HEK293 (cell line): ENCODE measurements around the gene ZNF773.
A peak's percentile ranks its signal among the peaks of the same experiment; 100 is the strongest.
"Not testable (repeated sequence)": the region's sequence is repeated elsewhere in the genome, so short reads cannot be mapped to it uniquely, and the experiment has no call there.

Experiments used
- REPIN1 ChIP-seq: fragments of 450-650 bp; formaldehyde crosslinking; IDR thresholded peaks from 2 replicates; pipeline ENCODE4 v1.5.1; 2017; ENCODE audit warnings: missing biosample characterization, missing genetic modification characterization, low read depth
- SALL2 ChIP-seq: fragments of 450-650 bp; formaldehyde crosslinking; IDR thresholded peaks from 2 replicates; pipeline ENCODE4 v1.5.0; 2017; ENCODE audit warnings: missing biosample characterization, mild to moderate bottlenecking, missing genetic modification characterization, borderline replicate concordance
- ZFP41 ChIP-seq: fragments of 450-650 bp; formaldehyde crosslinking; IDR thresholded peaks from 2 replicates; pipeline ENCODE4 v1.5.1; 2016; ENCODE audit warnings: missing biosample characterization, missing genetic modification characterization, borderline replicate concordance
- ZNF157 ChIP-seq: fragments of 450-650 bp; formaldehyde crosslinking; IDR thresholded peaks from 2 replicates; pipeline ENCODE4 v1.5.1; 2016; ENCODE audit warnings: missing biosample characterization, missing genetic modification characterization
- ZNF248 ChIP-seq: fragments of 450-650 bp; formaldehyde crosslinking; IDR thresholded peaks from 2 replicates; pipeline ENCODE4 v1.5.1; 2017; ENCODE audit warnings: missing biosample characterization, missing genetic modification characterization
- ZNF274 ChIP-seq, 2 experiments: fragments of 200-500 bp in 1 of 2; fragments of 450-650 bp in 1 of 2; sonication (Bioruptor generic) in 1 of 2; formaldehyde crosslinking in 1 of 2; IDR thresholded peaks; 2 replicates each; pipeline versions ENCODE4 v1.5.1 to v1.6.1; 2014 to 2016; ENCODE audit warnings: borderline replicate concordance in 1 of 2, inconsistent platforms in 1 of 2, low read length in 1 of 2, missing biosample characterization in 1 of 2, missing genetic modification characterization in 1 of 2
- ZNF549 ChIP-seq: fragments of 450-650 bp; IDR thresholded peaks from 2 replicates; pipeline ENCODE4 v1.5.1; 2018; ENCODE audit warnings: missing biosample characterization, missing genetic modification characterization, mild to moderate bottlenecking, inconsistent platforms, moderate library complexity
- TF ChIP-seq, protein P1 (sequence below): fragments of 450-650 bp; formaldehyde crosslinking; IDR thresholded peaks from 2 replicates; pipeline ENCODE4 v1.5.1; 2016; ENCODE audit warnings: missing biosample characterization, missing genetic modification characterization
- TF ChIP-seq, protein P2 (sequence below): fragments of 450-650 bp; formaldehyde crosslinking; IDR thresholded peaks from 2 replicates; pipeline ENCODE4 v1.5.1; 2016; ENCODE audit warnings: missing biosample characterization, missing genetic modification characterization
- TF ChIP-seq, protein P3 (sequence below): fragments of 450-650 bp; formaldehyde crosslinking; IDR thresholded peaks from 2 replicates; pipeline ENCODE4 v1.5.1; 2017; ENCODE audit warnings: missing biosample characterization, missing genetic modification characterization
- TF ChIP-seq, protein P4 (sequence below): fragments of 450-650 bp; formaldehyde crosslinking; IDR thresholded peaks from 2 replicates; pipeline ENCODE4 v1.5.1; 2016; ENCODE audit warnings: missing biosample characterization, missing genetic modification characterization
- TF ChIP-seq, protein P5 (sequence below): fragments of 450-650 bp; formaldehyde crosslinking; IDR thresholded peaks from 2 replicates; pipeline ENCODE4 v1.5.1; 2016; ENCODE audit warnings: missing biosample characterization, missing genetic modification characterization, borderline replicate concordance

DNA sequence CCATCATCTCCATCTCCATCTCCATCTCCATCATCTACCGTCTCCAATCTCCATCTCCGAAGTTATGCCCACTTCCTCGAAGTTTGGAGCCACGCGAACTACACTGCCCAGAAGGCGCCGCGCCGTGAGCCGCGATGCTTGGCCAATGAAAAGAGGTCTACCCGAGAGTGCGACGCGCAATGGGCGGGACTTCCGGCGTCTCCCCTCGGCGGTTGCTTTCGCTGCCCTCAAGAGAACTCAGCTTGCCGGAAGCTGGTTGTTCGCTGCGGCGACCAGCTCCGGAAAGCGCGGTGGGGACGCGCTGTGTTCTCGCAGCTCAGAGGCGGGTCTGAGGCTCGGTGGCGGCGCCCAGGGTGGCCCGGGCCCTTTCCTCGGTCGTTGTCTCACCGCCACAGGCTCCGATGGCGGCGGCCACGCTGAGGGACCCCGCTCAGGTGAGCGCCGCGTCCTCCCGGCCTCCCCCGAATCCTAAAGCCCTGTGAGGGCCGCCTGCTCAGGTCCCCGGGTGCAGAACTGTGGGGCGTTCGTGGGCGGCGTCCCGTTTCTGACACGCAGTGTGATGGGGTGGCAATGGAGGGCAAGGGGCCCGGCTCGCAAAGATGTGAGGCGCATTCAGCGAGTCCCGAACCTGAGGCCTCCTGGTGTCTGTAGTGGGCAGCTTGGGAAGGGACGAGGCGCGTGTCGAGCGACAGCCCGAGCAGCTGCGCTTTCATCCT lies at the start of gene ZNF773:
- TF ChIP-seq, protein P1, sequence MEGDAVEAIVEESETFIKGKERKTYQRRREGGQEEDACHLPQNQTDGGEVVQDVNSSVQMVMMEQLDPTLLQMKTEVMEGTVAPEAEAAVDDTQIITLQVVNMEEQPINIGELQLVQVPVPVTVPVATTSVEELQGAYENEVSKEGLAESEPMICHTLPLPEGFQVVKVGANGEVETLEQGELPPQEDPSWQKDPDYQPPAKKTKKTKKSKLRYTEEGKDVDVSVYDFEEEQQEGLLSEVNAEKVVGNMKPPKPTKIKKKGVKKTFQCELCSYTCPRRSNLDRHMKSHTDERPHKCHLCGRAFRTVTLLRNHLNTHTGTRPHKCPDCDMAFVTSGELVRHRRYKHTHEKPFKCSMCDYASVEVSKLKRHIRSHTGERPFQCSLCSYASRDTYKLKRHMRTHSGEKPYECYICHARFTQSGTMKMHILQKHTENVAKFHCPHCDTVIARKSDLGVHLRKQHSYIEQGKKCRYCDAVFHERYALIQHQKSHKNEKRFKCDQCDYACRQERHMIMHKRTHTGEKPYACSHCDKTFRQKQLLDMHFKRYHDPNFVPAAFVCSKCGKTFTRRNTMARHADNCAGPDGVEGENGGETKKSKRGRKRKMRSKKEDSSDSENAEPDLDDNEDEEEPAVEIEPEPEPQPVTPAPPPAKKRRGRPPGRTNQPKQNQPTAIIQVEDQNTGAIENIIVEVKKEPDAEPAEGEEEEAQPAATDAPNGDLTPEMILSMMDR (tag by site-specific recombination): not testable (repeated sequence)
- TF ChIP-seq, protein P2, sequence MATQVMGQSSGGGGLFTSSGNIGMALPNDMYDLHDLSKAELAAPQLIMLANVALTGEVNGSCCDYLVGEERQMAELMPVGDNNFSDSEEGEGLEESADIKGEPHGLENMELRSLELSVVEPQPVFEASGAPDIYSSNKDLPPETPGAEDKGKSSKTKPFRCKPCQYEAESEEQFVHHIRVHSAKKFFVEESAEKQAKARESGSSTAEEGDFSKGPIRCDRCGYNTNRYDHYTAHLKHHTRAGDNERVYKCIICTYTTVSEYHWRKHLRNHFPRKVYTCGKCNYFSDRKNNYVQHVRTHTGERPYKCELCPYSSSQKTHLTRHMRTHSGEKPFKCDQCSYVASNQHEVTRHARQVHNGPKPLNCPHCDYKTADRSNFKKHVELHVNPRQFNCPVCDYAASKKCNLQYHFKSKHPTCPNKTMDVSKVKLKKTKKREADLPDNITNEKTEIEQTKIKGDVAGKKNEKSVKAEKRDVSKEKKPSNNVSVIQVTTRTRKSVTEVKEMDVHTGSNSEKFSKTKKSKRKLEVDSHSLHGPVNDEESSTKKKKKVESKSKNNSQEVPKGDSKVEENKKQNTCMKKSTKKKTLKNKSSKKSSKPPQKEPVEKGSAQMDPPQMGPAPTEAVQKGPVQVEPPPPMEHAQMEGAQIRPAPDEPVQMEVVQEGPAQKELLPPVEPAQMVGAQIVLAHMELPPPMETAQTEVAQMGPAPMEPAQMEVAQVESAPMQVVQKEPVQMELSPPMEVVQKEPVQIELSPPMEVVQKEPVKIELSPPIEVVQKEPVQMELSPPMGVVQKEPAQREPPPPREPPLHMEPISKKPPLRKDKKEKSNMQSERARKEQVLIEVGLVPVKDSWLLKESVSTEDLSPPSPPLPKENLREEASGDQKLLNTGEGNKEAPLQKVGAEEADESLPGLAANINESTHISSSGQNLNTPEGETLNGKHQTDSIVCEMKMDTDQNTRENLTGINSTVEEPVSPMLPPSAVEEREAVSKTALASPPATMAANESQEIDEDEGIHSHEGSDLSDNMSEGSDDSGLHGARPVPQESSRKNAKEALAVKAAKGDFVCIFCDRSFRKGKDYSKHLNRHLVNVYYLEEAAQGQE (tag by site-specific recombination): not testable (repeated sequence)
- not testable (repeated sequence) for TF ChIP-seq ZNF248 (tag by site-specific recombination); SALL2 (tag by site-specific recombination); ZNF274 (IDR thresholded peaks at IDR 0.05; ENCODE audit: low read length); ZFP41 (tag by site-specific recombination); REPIN1; ZNF157 (tag by site-specific recombination); ZNF549 (tag by site-specific recombination)
- peak; percentile 60; the same call in 1 of the 2 replicates for TF ChIP-seq ZNF274 (tag by site-specific recombination; IDR thresholded peaks at IDR 0.05; ENCODE audit: borderline replicate concordance)
- TF ChIP-seq, protein P3, sequence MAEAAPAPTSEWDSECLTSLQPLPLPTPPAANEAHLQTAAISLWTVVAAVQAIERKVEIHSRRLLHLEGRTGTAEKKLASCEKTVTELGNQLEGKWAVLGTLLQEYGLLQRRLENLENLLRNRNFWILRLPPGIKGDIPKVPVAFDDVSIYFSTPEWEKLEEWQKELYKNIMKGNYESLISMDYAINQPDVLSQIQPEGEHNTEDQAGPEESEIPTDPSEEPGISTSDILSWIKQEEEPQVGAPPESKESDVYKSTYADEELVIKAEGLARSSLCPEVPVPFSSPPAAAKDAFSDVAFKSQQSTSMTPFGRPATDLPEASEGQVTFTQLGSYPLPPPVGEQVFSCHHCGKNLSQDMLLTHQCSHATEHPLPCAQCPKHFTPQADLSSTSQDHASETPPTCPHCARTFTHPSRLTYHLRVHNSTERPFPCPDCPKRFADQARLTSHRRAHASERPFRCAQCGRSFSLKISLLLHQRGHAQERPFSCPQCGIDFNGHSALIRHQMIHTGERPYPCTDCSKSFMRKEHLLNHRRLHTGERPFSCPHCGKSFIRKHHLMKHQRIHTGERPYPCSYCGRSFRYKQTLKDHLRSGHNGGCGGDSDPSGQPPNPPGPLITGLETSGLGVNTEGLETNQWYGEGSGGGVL: not testable (repeated sequence)
- TF ChIP-seq, protein P4, sequence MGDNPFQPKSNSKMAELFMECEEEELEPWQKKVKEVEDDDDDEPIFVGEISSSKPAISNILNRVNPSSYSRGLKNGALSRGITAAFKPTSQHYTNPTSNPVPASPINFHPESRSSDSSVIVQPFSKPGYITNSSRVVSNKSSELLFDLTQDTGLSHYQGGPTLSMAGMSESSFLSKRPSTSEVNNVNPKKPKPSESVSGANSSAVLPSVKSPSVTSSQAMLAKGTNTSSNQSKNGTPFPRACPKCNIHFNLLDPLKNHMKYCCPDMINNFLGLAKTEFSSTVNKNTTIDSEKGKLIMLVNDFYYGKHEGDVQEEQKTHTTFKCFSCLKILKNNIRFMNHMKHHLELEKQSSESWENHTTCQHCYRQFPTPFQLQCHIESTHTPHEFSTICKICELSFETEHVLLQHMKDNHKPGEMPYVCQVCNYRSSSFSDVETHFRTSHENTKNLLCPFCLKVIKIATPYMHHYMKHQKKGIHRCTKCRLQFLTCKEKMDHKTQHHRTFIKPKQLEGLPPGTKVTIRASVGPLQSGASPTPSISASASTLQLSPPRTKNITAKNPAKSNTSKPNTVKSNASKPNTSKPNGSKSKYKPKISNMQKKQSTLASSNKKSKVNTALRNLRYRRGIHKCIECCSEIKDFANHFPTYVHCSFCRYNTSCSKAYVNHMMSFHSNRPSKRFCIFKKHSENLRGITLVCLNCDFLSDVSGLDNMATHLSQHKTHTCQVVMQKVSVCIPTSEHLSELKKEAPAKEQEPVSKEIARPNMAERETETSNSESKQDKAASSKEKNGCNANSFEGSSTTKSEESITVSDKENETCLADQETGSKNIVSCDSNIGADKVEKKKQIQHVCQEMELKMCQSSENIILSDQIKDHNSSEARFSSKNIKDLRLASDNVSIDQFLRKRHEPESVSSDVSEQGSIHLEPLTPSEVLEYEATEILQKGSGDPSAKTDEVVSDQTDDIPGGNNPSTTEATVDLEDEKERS (tag by site-specific recombination): not testable (repeated sequence)
- TF ChIP-seq, protein P5, sequence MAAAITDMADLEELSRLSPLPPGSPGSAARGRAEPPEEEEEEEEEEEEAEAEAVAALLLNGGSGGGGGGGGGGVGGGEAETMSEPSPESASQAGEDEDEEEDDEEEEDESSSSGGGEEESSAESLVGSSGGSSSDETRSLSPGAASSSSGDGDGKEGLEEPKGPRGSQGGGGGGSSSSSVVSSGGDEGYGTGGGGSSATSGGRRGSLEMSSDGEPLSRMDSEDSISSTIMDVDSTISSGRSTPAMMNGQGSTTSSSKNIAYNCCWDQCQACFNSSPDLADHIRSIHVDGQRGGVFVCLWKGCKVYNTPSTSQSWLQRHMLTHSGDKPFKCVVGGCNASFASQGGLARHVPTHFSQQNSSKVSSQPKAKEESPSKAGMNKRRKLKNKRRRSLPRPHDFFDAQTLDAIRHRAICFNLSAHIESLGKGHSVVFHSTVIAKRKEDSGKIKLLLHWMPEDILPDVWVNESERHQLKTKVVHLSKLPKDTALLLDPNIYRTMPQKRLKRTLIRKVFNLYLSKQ (tag by site-specific recombination): not testable (repeated sequence)
